ENCODE results near the gene RAB40B.

RAB40B gene

DNA sequence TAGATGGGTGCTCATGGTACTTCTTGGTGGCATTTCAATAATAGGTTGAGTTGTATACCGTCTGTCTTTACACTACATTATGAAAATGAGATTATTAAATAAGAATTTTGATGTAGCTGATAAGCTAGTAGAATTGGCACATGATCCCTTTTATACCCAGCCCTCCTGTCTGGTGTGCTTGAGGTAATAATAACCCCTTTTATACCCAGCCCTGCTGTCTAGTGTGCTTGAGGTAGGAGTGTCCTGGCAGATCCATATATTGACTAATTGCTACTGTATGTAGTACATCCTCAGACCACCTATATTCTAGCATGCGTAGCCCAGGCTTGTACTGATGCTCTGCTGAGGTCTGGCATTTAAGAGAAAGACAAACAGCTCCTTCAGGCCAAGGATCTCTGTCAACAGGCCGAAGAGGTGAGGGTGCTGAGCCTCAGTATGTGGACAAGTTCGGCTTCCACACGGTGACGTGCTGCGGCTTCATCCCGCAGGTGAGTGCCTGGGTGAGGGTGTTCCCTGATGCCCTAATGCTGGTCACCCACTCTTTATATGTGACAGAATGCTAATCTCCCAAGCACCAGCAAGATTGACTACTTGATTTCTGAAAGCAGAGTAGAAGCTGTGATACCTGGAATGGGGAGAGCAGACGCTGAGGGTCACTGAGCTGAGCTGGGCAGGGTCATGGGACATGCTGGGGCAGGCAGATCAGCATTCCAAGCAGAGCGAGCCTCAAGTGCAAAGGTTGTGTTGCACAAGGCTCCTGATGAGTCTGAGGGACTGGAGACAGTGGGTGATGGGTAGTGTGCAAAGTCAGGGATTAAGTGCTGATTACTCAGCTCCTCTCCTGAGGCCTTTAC is 42.6 kb upstream of the RAB40B start:
- Histone ChIP-seq H4K91ac (ENCODE audit: low read depth, low read length) (no peak overlapping the region), H3K14ac (ENCODE audit: low read length) (no peak overlapping the region), H4K12ac (ENCODE audit: low read depth, low read length) (no peak overlapping the region), H3K4me3 (ENCODE audit: low read depth, low read length) (no peak overlapping the region), H2BK120ac (ENCODE audit: insufficient read depth, low read length, poor library complexity) (no peak overlapping the region), H4K8ac (ENCODE audit: low read depth, low read length) (no peak overlapping the region), H3K4ac (ENCODE audit: low read depth, low read length) (no peak overlapping the region), H2AK5ac (ENCODE audit: low read length) (no peak overlapping the region), H3K79me1 (ENCODE audit: low read length) (no peaks in the 10 kb centered on the region), H2AFZ (ENCODE audit: insufficient read depth, low read length, poor library complexity) (no peak overlapping the region), H3K27me3 (ENCODE audit: insufficient read depth, low read length) (no peaks in the 10 kb centered on the region), H3K23ac (ENCODE audit: low read length) (no peak overlapping the region), H3K36me3 (ENCODE audit: control insufficient read depth in 1 of 2, insufficient read depth in 2 of 2, low read length in 2 of 2) (peaks cover 6 to 9% of the 10 kb centered on the region in 2 experiments), H2BK12ac (ENCODE audit: low read length) (no peak overlapping the region), H3K4me2 (ENCODE audit: low read length) (no peak overlapping the region), H3K4me1 (ENCODE audit: control insufficient read depth in 1 of 2, insufficient read depth in 2 of 2, low read length in 2 of 2) (no peaks in the 10 kb centered on the region), H3K9me3 (ENCODE audit: insufficient read depth, low read depth, low read length) (peaks cover 10% of the 10 kb centered on the region), H3K18ac (ENCODE audit: low read length) (no peak overlapping the region), H3K27ac (ENCODE audit: low read depth, low read length) (peak overlapping the region; percentile 11), H3K79me2 (ENCODE audit: control insufficient read depth, insufficient read depth, low read length, poor library complexity) (no peaks in the 10 kb centered on the region), H3K9ac (ENCODE audit: low read length) (no peak overlapping the region), H2BK5ac (ENCODE audit: low read depth, low read length, poor library complexity) (no peak overlapping the region)
- DNase-seq, result peak; percentile 82 to 91
- WGBS (ENCODE audit: extremely low coverage, insufficient coverage, insufficient read length), result no CpG with 5 or more reads among the region's 10 CpGs

DNA sequence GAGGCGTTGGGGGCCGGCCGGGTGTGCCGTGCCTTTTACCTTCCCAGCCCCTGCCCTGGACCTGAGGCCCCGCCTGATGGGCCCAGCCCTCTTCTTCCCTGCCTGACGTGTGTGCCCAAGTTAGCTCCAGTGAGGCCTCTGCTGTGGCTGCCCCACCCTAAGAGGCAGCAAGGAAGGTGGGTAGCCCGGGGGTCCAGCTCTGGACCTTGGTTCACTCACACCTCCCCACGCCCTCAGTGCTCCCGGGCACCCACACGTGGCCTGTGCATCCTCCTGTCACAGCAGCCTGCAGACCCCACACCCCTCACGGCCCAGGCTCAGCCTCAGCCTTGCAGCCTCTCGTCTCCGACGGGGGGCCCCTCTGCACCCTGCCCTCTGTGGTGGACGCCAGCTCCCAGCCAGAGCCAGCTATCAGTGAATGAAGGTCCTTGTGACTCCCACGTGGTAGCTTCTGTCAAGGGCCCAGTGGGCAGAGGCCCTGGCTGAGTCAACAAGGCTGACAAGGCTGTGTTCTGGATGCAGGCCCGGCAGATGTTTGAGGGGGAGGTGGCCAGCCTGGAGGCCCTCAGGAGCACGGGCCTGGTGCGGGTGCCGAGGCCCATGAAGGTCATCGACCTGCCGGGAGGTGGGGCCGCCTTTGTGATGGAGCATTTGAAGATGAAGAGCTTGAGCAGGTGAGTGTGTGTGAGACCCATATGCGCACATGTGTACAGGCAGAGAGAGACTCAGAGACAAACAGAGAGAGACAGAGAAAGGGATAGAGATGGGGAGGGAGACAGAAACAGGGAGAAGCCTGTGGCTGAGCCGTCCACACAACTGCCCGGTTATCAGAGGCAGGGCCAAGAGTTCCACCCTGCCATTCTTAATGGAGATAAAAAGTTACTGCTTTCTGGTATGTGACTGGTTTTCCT is 39.7 kb upstream of the RAB40B start:
- H2BK5ac ChIP-seq (ENCODE audit: low read depth, low read length, poor library complexity), result no peak overlapping the region
- no peak overlapping the region for H3K9ac ChIP-seq (ENCODE audit: low read length)
- peaks cover 6 to 9% of the 10 kb centered on the region in 2 experiments for H3K36me3 ChIP-seq (ENCODE audit: control insufficient read depth in 1 of 2, insufficient read depth in 2 of 2, low read length in 2 of 2)
- no peak overlapping the region for H3K4me2 ChIP-seq (ENCODE audit: low read length)
- no peak overlapping the region for H2AK5ac ChIP-seq (ENCODE audit: low read length)
- peaks cover 9% of the 10 kb centered on the region for H3K9me3 ChIP-seq (ENCODE audit: insufficient read depth, low read depth, low read length)
- no peaks in the 10 kb centered on the region for H3K79me2 ChIP-seq (ENCODE audit: control insufficient read depth, insufficient read depth, low read length, poor library complexity)
- no peak overlapping the region for H3K18ac ChIP-seq (ENCODE audit: low read length)
- no peak overlapping the region for H3K4ac ChIP-seq (ENCODE audit: low read depth, low read length)
- no peaks in the 10 kb centered on the region for H3K27me3 ChIP-seq (ENCODE audit: insufficient read depth, low read length)
- H4K91ac ChIP-seq (ENCODE audit: low read depth, low read length), result no peak overlapping the region
- H3K4me1 ChIP-seq (ENCODE audit: control insufficient read depth in 1 of 2, insufficient read depth in 2 of 2, low read length in 2 of 2), result peaks cover 3 to 6% of the 10 kb centered on the region in 2 experiments
- peaks cover 2% of the 10 kb centered on the region for H3K79me1 ChIP-seq (ENCODE audit: low read length)
- H4K12ac ChIP-seq (ENCODE audit: low read depth, low read length), result no peak overlapping the region
- no peak overlapping the region for H3K14ac ChIP-seq (ENCODE audit: low read length)
- H3K23ac ChIP-seq (ENCODE audit: low read length), result no peak overlapping the region
- no peak for DNase-seq
- H2BK12ac ChIP-seq (ENCODE audit: low read length), result no peak overlapping the region
- H2AFZ ChIP-seq (ENCODE audit: insufficient read depth, low read length, poor library complexity), result no peak overlapping the region
- no CpG with 5 or more reads among the region's 26 CpGs for WGBS (ENCODE audit: extremely low coverage, insufficient coverage, insufficient read length)
- no peak overlapping the region for H2BK120ac ChIP-seq (ENCODE audit: insufficient read depth, low read length, poor library complexity)
- no peak overlapping the region for H3K27ac ChIP-seq (ENCODE audit: low read depth, low read length)
- H3K4me3 ChIP-seq (ENCODE audit: low read depth, low read length), result no peak overlapping the region
- H4K8ac ChIP-seq (ENCODE audit: low read depth, low read length), result no peak overlapping the region

DNA sequence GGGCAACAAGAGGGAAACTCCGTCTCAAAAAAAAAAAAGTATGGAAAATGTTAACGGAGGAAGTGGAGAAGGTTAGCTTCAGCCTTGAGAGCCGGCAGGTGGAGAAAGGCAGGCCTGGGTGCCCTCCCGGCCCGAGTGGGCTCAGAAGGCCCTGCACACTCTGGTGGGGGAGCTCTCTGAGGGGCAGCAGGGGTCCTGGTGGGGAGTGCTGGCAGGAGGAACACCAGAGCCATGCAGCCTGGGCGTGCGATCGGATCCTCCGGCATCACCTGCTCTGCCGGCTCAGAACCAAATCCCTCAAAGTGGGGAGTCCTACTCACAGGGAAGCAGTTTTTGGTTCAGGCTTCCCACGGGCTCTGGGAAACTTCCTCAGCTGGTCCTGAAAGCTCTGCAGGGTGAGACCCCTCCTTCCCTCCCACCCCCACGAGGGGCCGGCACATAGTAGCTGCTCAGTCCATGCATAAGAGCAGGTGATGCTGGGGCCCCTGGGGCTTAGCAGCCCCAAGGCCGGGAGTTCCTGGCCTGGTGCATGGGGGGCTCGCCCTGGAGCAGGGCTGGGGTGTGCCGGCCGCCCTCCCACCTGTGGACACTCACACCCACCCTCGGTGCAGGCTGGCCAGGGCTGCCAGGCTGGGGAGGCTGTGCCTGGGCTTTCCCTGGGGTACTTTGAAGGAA is 38.1 kb upstream of the RAB40B start:
- peaks cover 13% of the 10 kb centered on the region for H3K9me3 ChIP-seq (ENCODE audit: insufficient read depth, low read depth, low read length)
- no peak for DNase-seq
- no peak overlapping the region for H2BK5ac ChIP-seq (ENCODE audit: low read depth, low read length, poor library complexity)
- no peak overlapping the region for H3K14ac ChIP-seq (ENCODE audit: low read length)
- H3K4me2 ChIP-seq (ENCODE audit: low read length), result no peak overlapping the region
- H4K91ac ChIP-seq (ENCODE audit: low read depth, low read length), result no peak overlapping the region
- H4K12ac ChIP-seq (ENCODE audit: low read depth, low read length), result no peak overlapping the region
- no peak overlapping the region for H2AFZ ChIP-seq (ENCODE audit: insufficient read depth, low read length, poor library complexity)
- H3K9ac ChIP-seq (ENCODE audit: low read length), result no peak overlapping the region
- no CpG with 5 or more reads among the region's 18 CpGs for WGBS (ENCODE audit: extremely low coverage, insufficient coverage, insufficient read length)
- peaks cover 2% of the 10 kb centered on the region for H3K79me1 ChIP-seq (ENCODE audit: low read length)
- H3K18ac ChIP-seq (ENCODE audit: low read length), result no peak overlapping the region
- no peak overlapping the region for H3K23ac ChIP-seq (ENCODE audit: low read length)
- no peak overlapping the region for H2BK120ac ChIP-seq (ENCODE audit: insufficient read depth, low read length, poor library complexity)
- no peaks in the 10 kb centered on the region for H3K79me2 ChIP-seq (ENCODE audit: control insufficient read depth, insufficient read depth, low read length, poor library complexity)
- peaks cover 3 to 6% of the 10 kb centered on the region in 2 experiments for H3K4me1 ChIP-seq (ENCODE audit: control insufficient read depth in 1 of 2, insufficient read depth in 2 of 2, low read length in 2 of 2)
- H2AK5ac ChIP-seq (ENCODE audit: low read length), result no peak overlapping the region
- H3K27ac ChIP-seq (ENCODE audit: low read depth, low read length), result no peak overlapping the region
- H3K4ac ChIP-seq (ENCODE audit: low read depth, low read length), result no peak overlapping the region
- H3K4me3 ChIP-seq (ENCODE audit: low read depth, low read length), result no peak overlapping the region
- H4K8ac ChIP-seq (ENCODE audit: low read depth, low read length), result no peak overlapping the region
- peaks cover 9 to 10% of the 10 kb centered on the region in 2 experiments for H3K36me3 ChIP-seq (ENCODE audit: control insufficient read depth in 1 of 2, insufficient read depth in 2 of 2, low read length in 2 of 2)
- no peaks in the 10 kb centered on the region for H3K27me3 ChIP-seq (ENCODE audit: insufficient read depth, low read length)
- no peak overlapping the region for H2BK12ac ChIP-seq (ENCODE audit: low read length)

Measured in trophoblast cell (in vitro differentiated cells and primary cell).